Measurements from ENCODE around the gene MXD3. TPM values are rescaled to one million over a fixed set of nuclear protein-coding genes. Genes with fewer than 3 reads are reported as not detected.

MXD3 gene
- total RNA-seq, 1 donor from 2014 or later, result 0.53 TPM

- no peak for DNase-seq (ENCODE audit: low read depth)
- no peak for FAIRE-seq
- H3K27me3 ChIP-seq (ENCODE audit: control insufficient read depth, insufficient read depth, low read length), result no peaks in the 10 kb centered on the region
- no peak for TF ChIP-seq CTCF (IDR thresholded peaks at IDR 0.05; ENCODE audit: insufficient read depth, low read length, severe bottlenecking)
- H3K4me3 ChIP-seq (ENCODE audit: low read depth, low read length), result no peak overlapping the region
- peaks cover 51% of the 10 kb centered on the region for H3K36me3 ChIP-seq (ENCODE audit: control insufficient read depth, insufficient read depth, low read length)
Observed at GRCh38 chr5:177334781-177335700, 23.3 kb upstream of the MXD3 start.

GRCh38 chr5:177334155-177334551 lies 22.5 kb upstream of the MXD3 start:
- no peak for DNase-seq (ENCODE audit: low read depth)
- no peak for TF ChIP-seq CTCF (IDR thresholded peaks at IDR 0.05; ENCODE audit: insufficient read depth, low read length, severe bottlenecking)
- H3K27me3 ChIP-seq (ENCODE audit: control insufficient read depth, insufficient read depth, low read length), result no peaks in the 10 kb centered on the region
- H3K4me3 ChIP-seq (ENCODE audit: low read depth, low read length), result no peak overlapping the region
- peaks cover 49% of the 10 kb centered on the region for H3K36me3 ChIP-seq (ENCODE audit: control insufficient read depth, insufficient read depth, low read length)
- no peak for FAIRE-seq

- Histone ChIP-seq H3K36me3 (ENCODE audit: control insufficient read depth, insufficient read depth, low read length) (peaks cover 48% of the 10 kb centered on the region), H3K4me3 (ENCODE audit: low read depth, low read length) (no peak overlapping the region), H3K27me3 (ENCODE audit: control insufficient read depth, insufficient read depth, low read length) (no peaks in the 10 kb centered on the region)
- TF ChIP-seq CTCF (IDR thresholded peaks at IDR 0.05; ENCODE audit: insufficient read depth, low read length, severe bottlenecking), result no peak
- DNase-seq (ENCODE audit: low read depth), result no peak
- no peak for FAIRE-seq
Observed at GRCh38 chr5:177333420-177334154, 21.9 kb upstream of the MXD3 start.

- Histone ChIP-seq H3K4me3 (ENCODE audit: low read depth, low read length) (no peak overlapping the region), H3K36me3 (ENCODE audit: control insufficient read depth, insufficient read depth, low read length) (peaks cover 45% of the 10 kb centered on the region), H3K27me3 (ENCODE audit: control insufficient read depth, insufficient read depth, low read length) (no peaks in the 10 kb centered on the region)
- no peak for DNase-seq (ENCODE audit: low read depth)
- no peak for FAIRE-seq
- no peak for TF ChIP-seq CTCF (IDR thresholded peaks at IDR 0.05; ENCODE audit: insufficient read depth, low read length, severe bottlenecking)
Observed at GRCh38 chr5:177332896-177333260, 21.2 kb upstream of the MXD3 start.

GRCh38 chr5:177332031-177332895 lies 20.6 kb upstream of the MXD3 start:
- Histone ChIP-seq H3K36me3 (ENCODE audit: control insufficient read depth, insufficient read depth, low read length) (peaks cover 41% of the 10 kb centered on the region), H3K4me3 (ENCODE audit: low read depth, low read length) (no peak overlapping the region), H3K27me3 (ENCODE audit: control insufficient read depth, insufficient read depth, low read length) (no peaks in the 10 kb centered on the region)
- TF ChIP-seq CTCF (IDR thresholded peaks at IDR 0.05; ENCODE audit: insufficient read depth, low read length, severe bottlenecking), result no peak
- DNase-seq (ENCODE audit: low read depth), result no peak
- FAIRE-seq, result no peak
